Peyer's patch (tissue), 4 donors: Measurements from ENCODE around the gene EPHA6.

Experiments used
- POLR2A ChIP-seq, 2 donors: fragments of 450-650 bp; IDR thresholded peaks; one replicate each; pipeline ENCODE4 v1.5.1; 2017; ENCODE audit warnings: antibody characterized with exemption in 2 of 2, mild to moderate bottlenecking in 2 of 2, moderate library complexity in 2 of 2
- TF ChIP-seq, protein P1 (sequence below), 6 experiments: fragments of 450-650 bp in 4 of 6; fragments of 200-600 bp in 2 of 6; sonication (generic) in 1 of 6; IDR thresholded peaks; one replicate each; pipeline ENCODE4 v1.5.1; 2017 to 2019; ENCODE audit warnings: antibody characterized with exemption in 6 of 6, mild to moderate bottlenecking in 3 of 6, moderate library complexity in 1 of 6

- TF ChIP-seq POLR2A (IDR thresholded peaks at IDR 0.05): no peak
- TF ChIP-seq, protein P1, sequence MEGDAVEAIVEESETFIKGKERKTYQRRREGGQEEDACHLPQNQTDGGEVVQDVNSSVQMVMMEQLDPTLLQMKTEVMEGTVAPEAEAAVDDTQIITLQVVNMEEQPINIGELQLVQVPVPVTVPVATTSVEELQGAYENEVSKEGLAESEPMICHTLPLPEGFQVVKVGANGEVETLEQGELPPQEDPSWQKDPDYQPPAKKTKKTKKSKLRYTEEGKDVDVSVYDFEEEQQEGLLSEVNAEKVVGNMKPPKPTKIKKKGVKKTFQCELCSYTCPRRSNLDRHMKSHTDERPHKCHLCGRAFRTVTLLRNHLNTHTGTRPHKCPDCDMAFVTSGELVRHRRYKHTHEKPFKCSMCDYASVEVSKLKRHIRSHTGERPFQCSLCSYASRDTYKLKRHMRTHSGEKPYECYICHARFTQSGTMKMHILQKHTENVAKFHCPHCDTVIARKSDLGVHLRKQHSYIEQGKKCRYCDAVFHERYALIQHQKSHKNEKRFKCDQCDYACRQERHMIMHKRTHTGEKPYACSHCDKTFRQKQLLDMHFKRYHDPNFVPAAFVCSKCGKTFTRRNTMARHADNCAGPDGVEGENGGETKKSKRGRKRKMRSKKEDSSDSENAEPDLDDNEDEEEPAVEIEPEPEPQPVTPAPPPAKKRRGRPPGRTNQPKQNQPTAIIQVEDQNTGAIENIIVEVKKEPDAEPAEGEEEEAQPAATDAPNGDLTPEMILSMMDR (IDR thresholded peaks at IDR 0.05): no peak
Observed at GRCh38 chr3:97306226-97306625, 491.8 kb downstream of the EPHA6 start.
